Endothelial cell of umbilical vein (primary cell): ENCODE results near the gene HELZ2.

Experiments
- JUN ChIP-seq: IDR thresholded peaks from 2 replicates; pipeline ENCODE4 v1.6.1; 2011; ENCODE audit warnings: borderline replicate concordance, low read depth; ENCODE audit not compliant: insufficient read length, insufficient read depth
- TF ChIP-seq, protein P1 (sequence below), 2 donors: IDR thresholded peaks; 1 replicate in 1 of 2; 2 replicates in 1 of 2; pipeline ENCODE4 v1.5.1; 2011; ENCODE audit warnings: low read length in 2 of 2, mild to moderate bottlenecking in 2 of 2, moderate library complexity in 2 of 2, control low read depth in 1 of 2, inconsistent platforms in 1 of 2, low read depth in 1 of 2; ENCODE audit not compliant: insufficient read depth in 1 of 2; ENCODE audit errors: extremely low read depth in 1 of 2

DNA sequence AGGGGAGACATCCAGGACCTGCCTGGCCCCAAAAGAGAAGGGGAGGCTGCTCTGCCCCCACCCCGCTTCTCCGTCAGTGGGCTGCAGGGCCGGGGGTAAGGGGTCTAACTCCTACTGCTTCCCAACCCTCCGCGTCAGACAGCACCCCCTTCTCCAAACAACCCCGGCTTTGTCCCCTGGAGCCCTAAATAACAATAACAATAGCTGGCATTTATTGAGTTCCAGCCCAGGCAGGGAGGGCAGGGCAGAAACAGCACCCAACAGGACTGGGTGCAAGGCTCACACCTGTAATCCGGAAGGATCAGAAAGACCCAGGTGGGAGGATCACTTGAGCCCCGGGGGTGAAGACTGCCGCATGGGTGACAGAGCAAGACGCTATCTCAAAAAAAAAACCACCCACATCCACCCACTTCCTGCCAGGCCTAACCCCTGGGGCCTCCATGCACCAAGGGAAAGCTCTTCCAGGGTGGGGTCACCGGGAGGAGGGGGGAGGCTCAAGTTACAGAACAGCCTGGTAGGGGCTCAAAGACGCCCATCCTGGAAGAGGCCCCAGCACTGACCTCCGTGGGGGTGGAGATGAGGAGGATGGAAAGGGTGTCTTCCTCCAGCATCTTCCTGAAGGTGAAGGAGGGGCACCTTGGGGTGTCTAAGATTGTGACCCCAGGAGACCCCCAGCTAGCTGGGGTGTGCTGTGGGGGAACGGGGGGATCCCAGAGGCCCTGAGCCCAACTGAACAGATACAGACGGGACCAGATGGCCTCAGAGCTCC lies 21.4 kb downstream of the HELZ2 start:
- TF ChIP-seq, protein P1, sequence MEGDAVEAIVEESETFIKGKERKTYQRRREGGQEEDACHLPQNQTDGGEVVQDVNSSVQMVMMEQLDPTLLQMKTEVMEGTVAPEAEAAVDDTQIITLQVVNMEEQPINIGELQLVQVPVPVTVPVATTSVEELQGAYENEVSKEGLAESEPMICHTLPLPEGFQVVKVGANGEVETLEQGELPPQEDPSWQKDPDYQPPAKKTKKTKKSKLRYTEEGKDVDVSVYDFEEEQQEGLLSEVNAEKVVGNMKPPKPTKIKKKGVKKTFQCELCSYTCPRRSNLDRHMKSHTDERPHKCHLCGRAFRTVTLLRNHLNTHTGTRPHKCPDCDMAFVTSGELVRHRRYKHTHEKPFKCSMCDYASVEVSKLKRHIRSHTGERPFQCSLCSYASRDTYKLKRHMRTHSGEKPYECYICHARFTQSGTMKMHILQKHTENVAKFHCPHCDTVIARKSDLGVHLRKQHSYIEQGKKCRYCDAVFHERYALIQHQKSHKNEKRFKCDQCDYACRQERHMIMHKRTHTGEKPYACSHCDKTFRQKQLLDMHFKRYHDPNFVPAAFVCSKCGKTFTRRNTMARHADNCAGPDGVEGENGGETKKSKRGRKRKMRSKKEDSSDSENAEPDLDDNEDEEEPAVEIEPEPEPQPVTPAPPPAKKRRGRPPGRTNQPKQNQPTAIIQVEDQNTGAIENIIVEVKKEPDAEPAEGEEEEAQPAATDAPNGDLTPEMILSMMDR (IDR thresholded peaks at IDR 0.05; ENCODE audit: extremely low read depth in 1 of 2, insufficient read depth in 1 of 2, low read depth in 1 of 2, low read length in 2 of 2), result no peak
- TF ChIP-seq JUN, result no peak
